Vein endothelial cell (primary cell): ENCODE data around the gene GRM4. TPM values are rescaled to one million over a fixed set of nuclear protein-coding genes. Genes with fewer than 3 reads are reported as not detected.

Experiments used
- small RNA-seq: library from RNA; depleted of rRNA; stranded (forward); fragments of <200 nt; gene quantifications from one replicate; pipeline ENCODE3, GENCODE V24; 2012
- total RNA-seq: library from RNA; depleted of rRNA; stranded (reverse); fragments of >200 nt; gene quantifications from 2 replicates; pipeline ENCODE4 v1.2.3, GENCODE V29; 2012

The GRM4 gene
- not detected in 2 replicates for total RNA-seq

DNA sequence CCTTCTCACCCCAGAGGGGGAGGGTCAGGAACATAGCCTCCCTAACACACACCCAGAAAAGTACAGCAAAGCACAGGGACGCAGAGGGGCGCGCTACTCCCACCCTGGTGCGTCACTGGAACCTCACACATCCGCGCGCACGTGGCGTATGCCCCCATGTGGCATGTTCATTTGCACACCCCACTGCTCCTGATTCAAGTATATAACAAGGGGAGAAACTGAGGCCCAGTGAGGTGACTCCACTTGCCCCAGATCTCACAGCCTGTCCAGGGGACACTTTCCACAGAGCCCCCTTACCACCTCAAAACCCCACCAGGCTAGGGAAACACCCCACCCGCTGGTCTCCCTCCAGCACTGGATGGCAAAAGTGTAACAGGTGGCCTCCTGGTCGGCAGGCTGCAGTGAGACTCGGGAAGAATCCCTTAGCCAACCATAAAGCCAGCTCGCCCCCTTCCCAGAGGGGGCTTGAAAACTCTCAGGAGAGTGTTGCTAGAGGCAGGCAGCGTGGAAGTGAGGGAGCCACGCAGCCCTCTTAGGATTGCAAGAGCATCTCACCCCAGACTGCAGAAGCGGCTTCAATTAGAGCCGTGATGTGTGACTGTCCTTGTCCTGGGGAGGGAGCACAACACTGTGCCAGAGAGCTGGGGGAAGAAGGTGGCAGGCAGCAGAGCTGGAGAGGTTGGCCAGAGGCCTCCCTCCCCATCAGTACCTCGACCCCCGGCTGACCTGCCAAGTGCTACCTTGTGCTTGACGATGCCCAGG, at the start of gene GRM4:
Gene GRM4, minus strand, starts transcription at position 67 of the 762 bp plus-strand sequence. CDS start 12,591 bp downstream, outside the sequence.

Small RNA genes lying within 50 kb of the gene (small RNA-seq; reads per million reads assigned to genes)
- not detected for gene MIR1275

Other genes starting within 250 kb of the GRM4 start
- gene HMGA1, start 90.8 kb upstream of the GRM4 start, total RNA-seq = 456 and 469 TPM in 2 replicates
- gene SMIM29, start 102.9 kb upstream of the GRM4 start, total RNA-seq = 25.6 and 29.1 TPM in 2 replicates
- 40.5 and 45.5 TPM in 2 replicates for gene NUDT3, start 246.6 kb upstream of the GRM4 start, total RNA-seq